HEK293 (cell line): ENCODE results near the gene HEYL.

Experiments
- CTCF ChIA-PET: fragments of 350-600 bp; formaldehyde crosslinking; extraction: SDS; loops from one replicate; lab custom pipeline; 2021; ENCODE audit warnings: antibody characterized with exemption; lab: Yijun Ruan, JAX
- POLR2A ChIA-PET: fragments of 300-600 bp; formaldehyde crosslinking; extraction: SDS; loops from one replicate; lab custom pipeline; 2020; ENCODE audit warnings: antibody characterized with exemption, inconsistent platforms; lab: Yijun Ruan, JAX
- H3K27ac ChIP-seq: fragments of 200-500 bp; sonication (Bioruptor generic); 2 replicates; pipeline ENCODE4 v1.5.1; 2014; ENCODE audit warnings: low read depth, low read length, control low read depth, inconsistent platforms; ENCODE audit errors: extremely low read depth
- H3K36me3 ChIP-seq, 2 experiments: fragments of 200-500 bp in 1 of 2; sonication (Bioruptor generic) in 1 of 2; 1 replicate in 1 of 2; 2 replicates in 1 of 2; pipeline ENCODE4 v1.5.1; 2014 to 2017; ENCODE audit warnings: inconsistent platforms in 2 of 2, low read length in 2 of 2; ENCODE audit not compliant: control insufficient read depth in 2 of 2, insufficient read depth in 1 of 2
- H3K4me1 ChIP-seq: fragments of 200-500 bp; sonication (Bioruptor generic); 2 replicates; pipeline ENCODE4 v1.5.1; 2014; ENCODE audit warnings: mild to moderate bottlenecking, low read length, inconsistent platforms; ENCODE audit not compliant: control insufficient read depth, insufficient read depth
- H3K4me3 ChIP-seq: 2 replicates; pipeline ENCODE4 v1.5.1; 2011; ENCODE audit warnings: low read depth, mild to moderate bottlenecking, control low read depth, low read length, moderate library complexity
- H3K9me3 ChIP-seq: fragments of 200-500 bp; sonication (Bioruptor generic); 2 replicates; pipeline ENCODE4 v1.5.1; 2014; ENCODE audit warnings: low read depth, low read length, inconsistent platforms; ENCODE audit not compliant: control insufficient read depth, insufficient read depth
- HOXA7 ChIP-seq: sonication (generic); formaldehyde crosslinking; IDR thresholded peaks from 2 replicates; pipeline ENCODE4 v1.8.1; 2022; ENCODE audit warnings: missing genetic modification reagents, borderline replicate concordance
- HOXC10 ChIP-seq: sonication (generic); formaldehyde crosslinking; IDR thresholded peaks from 2 replicates; pipeline ENCODE4 v1.8.1; 2023; ENCODE audit warnings: mild to moderate bottlenecking, missing genetic modification reagents
- OSR2 ChIP-seq: fragments of 450-650 bp; formaldehyde crosslinking; IDR thresholded peaks from 2 replicates; pipeline ENCODE4 v1.5.1; 2016; ENCODE audit warnings: missing biosample characterization, missing genetic modification characterization
- SCRT1 ChIP-seq: fragments of 450-650 bp; formaldehyde crosslinking; IDR thresholded peaks from 2 replicates; pipeline ENCODE4 v1.5.1; 2016; ENCODE audit warnings: missing biosample characterization, missing genetic modification characterization, borderline replicate concordance
- ZBTB17 ChIP-seq: fragments of 450-650 bp; formaldehyde crosslinking; IDR thresholded peaks from 2 replicates; pipeline ENCODE4 v1.5.1; 2016; ENCODE audit warnings: missing biosample characterization, missing genetic modification characterization
- ZBTB48 ChIP-seq: fragments of 450-650 bp; formaldehyde crosslinking; IDR thresholded peaks from 2 replicates; pipeline ENCODE4 v1.5.1; 2016; ENCODE audit warnings: missing biosample characterization, missing genetic modification characterization
- ZNF10 ChIP-seq: fragments of 450-650 bp; formaldehyde crosslinking; IDR thresholded peaks from 2 replicates; pipeline ENCODE4 v1.5.1; 2017; ENCODE audit warnings: missing biosample characterization, missing genetic modification characterization
- ZNF132 ChIP-seq: fragments of 450-650 bp; formaldehyde crosslinking; IDR thresholded peaks from 2 replicates; pipeline ENCODE4 v1.5.1; 2017; ENCODE audit warnings: missing biosample characterization, missing genetic modification characterization, borderline replicate concordance
- ZNF138 ChIP-seq: fragments of 450-650 bp; formaldehyde crosslinking; IDR thresholded peaks from 2 replicates; pipeline ENCODE4 v1.5.1; 2016; ENCODE audit warnings: missing biosample characterization, missing genetic modification characterization, borderline replicate concordance
- ZNF146 ChIP-seq: fragments of 450-650 bp; formaldehyde crosslinking; IDR thresholded peaks from 2 replicates; pipeline ENCODE4 v1.5.1; 2016; ENCODE audit warnings: missing biosample characterization, missing genetic modification characterization
- ZNF2 ChIP-seq: fragments of 450-650 bp; formaldehyde crosslinking; IDR thresholded peaks from 2 replicates; pipeline ENCODE4 v1.5.1; 2016; ENCODE audit warnings: missing biosample characterization, missing genetic modification characterization
- ZNF24 ChIP-seq: fragments of 450-650 bp; formaldehyde crosslinking; IDR thresholded peaks from 2 replicates; pipeline ENCODE4 v1.5.1; 2016; ENCODE audit warnings: missing biosample characterization, missing genetic modification characterization
- ZNF302 ChIP-seq: fragments of 450-650 bp; formaldehyde crosslinking; IDR thresholded peaks from 2 replicates; pipeline ENCODE4 v1.5.1; 2016; ENCODE audit warnings: missing biosample characterization, missing genetic modification characterization, low read depth
- ZNF335 ChIP-seq: fragments of 450-650 bp; formaldehyde crosslinking; conservative IDR thresholded peaks from 2 replicates; pipeline ENCODE4 v1.5.1; 2016; ENCODE audit warnings: missing biosample characterization, missing genetic modification characterization
- ZNF394 ChIP-seq: fragments of 450-650 bp; formaldehyde crosslinking; IDR thresholded peaks from 2 replicates; pipeline ENCODE4 v1.5.1; 2016; ENCODE audit warnings: missing biosample characterization, missing genetic modification characterization, mild to moderate bottlenecking, moderate library complexity, borderline replicate concordance
- ZNF514 ChIP-seq: fragments of 450-650 bp; formaldehyde crosslinking; IDR thresholded peaks from 2 replicates; pipeline ENCODE4 v1.5.1; 2016; ENCODE audit warnings: missing biosample characterization, missing genetic modification characterization
- ZNF580 ChIP-seq: fragments of 450-650 bp; formaldehyde crosslinking; IDR thresholded peaks from 2 replicates; pipeline ENCODE4 v1.5.1; 2016; ENCODE audit warnings: missing biosample characterization, missing genetic modification characterization
- ZNF596 ChIP-seq: fragments of 450-650 bp; IDR thresholded peaks from 2 replicates; pipeline ENCODE4 v1.5.0; 2018; ENCODE audit warnings: missing biosample characterization, mild to moderate bottlenecking, missing genetic modification characterization, moderate library complexity
- ZNF610 ChIP-seq: fragments of 450-650 bp; formaldehyde crosslinking; IDR thresholded peaks from 2 replicates; pipeline ENCODE4 v1.5.1; 2016; ENCODE audit warnings: missing biosample characterization, missing genetic modification characterization, borderline replicate concordance
- ZNF664 ChIP-seq: fragments of 450-650 bp; formaldehyde crosslinking; IDR thresholded peaks from 2 replicates; pipeline ENCODE4 v1.5.1; 2016; ENCODE audit warnings: missing biosample characterization, missing genetic modification characterization
- ZNF76 ChIP-seq: fragments of 450-650 bp; formaldehyde crosslinking; IDR thresholded peaks from 2 replicates; pipeline ENCODE4; 2016; ENCODE audit warnings: low read depth, missing biosample characterization, missing genetic modification characterization, borderline replicate concordance
- ZSCAN18 ChIP-seq: fragments of 450-650 bp; formaldehyde crosslinking; IDR thresholded peaks from 2 replicates; pipeline ENCODE4 v1.5.1; 2016; ENCODE audit warnings: missing biosample characterization, missing genetic modification characterization
- ZSCAN4 ChIP-seq: fragments of 450-650 bp; formaldehyde crosslinking; IDR thresholded peaks from 2 replicates; pipeline ENCODE4 v1.5.1; 2017; ENCODE audit warnings: missing biosample characterization, missing genetic modification characterization
- TF ChIP-seq, protein P1 (sequence below): fragments of 450-650 bp; formaldehyde crosslinking; IDR thresholded peaks from 2 replicates; pipeline ENCODE4 v1.5.1; 2016; ENCODE audit warnings: missing biosample characterization, missing genetic modification characterization

HEYL gene

DNA sequence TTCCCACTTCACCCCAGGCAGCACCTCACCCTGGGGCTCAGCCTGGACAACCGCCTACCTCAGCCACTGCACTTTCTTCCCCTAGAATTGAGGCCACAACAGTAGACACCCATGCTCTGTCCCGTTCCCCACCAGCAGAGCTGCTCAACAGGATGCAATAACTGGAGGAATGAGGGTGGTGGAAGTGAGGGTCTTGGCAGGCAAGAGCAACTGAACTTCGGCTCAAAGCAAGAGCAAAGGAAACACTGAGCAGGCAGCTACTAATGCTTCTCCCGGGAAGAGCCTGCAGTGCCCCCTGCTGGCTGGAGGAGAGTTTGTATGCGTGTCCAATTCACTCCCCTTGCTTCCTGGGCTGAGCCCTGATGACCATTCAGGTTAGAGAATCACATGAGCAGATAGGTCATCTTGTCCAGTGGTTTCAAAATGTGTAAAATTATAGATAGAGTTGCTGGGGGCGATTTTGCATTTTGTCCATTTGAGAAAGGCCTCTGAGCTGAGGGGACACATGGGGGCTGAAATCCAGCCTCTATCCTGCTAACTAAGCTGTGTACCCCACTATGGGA lies 18.6 kb upstream of the HEYL start (continued):
- no peak for TF ChIP-seq ZNF596 (tag by site-specific recombination)
- 0 out of 2 replicates have a peak, but pooled peaks have one; percentile 26 for TF ChIP-seq ZNF580
- TF ChIP-seq ZNF24 (tag by site-specific recombination) = 0 out of 2 replicates have a peak, but pooled peaks have one; percentile 35
- TF ChIP-seq ZBTB17 = peak; percentile 73
- no peak for TF ChIP-seq ZNF514 (tag by site-specific recombination)
- peak; percentile 62; the same call in 1 of the 2 replicates for TF ChIP-seq ZNF394 (tag by site-specific recombination)
- peak; percentile 50 for TF ChIP-seq ZNF335
- TF ChIP-seq, protein P1, sequence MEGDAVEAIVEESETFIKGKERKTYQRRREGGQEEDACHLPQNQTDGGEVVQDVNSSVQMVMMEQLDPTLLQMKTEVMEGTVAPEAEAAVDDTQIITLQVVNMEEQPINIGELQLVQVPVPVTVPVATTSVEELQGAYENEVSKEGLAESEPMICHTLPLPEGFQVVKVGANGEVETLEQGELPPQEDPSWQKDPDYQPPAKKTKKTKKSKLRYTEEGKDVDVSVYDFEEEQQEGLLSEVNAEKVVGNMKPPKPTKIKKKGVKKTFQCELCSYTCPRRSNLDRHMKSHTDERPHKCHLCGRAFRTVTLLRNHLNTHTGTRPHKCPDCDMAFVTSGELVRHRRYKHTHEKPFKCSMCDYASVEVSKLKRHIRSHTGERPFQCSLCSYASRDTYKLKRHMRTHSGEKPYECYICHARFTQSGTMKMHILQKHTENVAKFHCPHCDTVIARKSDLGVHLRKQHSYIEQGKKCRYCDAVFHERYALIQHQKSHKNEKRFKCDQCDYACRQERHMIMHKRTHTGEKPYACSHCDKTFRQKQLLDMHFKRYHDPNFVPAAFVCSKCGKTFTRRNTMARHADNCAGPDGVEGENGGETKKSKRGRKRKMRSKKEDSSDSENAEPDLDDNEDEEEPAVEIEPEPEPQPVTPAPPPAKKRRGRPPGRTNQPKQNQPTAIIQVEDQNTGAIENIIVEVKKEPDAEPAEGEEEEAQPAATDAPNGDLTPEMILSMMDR (tag by site-specific recombination) = peak; percentile 67; the same call in 1 of the 2 replicates

- Histone ChIP-seq H3K36me3 (no peaks in the 10 kb centered on the region), H3K9me3 (no peaks in the 10 kb centered on the region), H3K27ac (no peak overlapping the region), H3K4me1 (no peaks in the 10 kb centered on the region), H3K4me3 (no peak overlapping the region)
- ChIA-PET CTCF (interaction anchor here (0.6 to 15.5 kb wide), 39 partner anchors 8 to 591 kb away, joined by 3 to 350 read pairs (median 6); partner anchors contain the start of genes HEYL and NT5C1A), POLR2A (interaction anchor here (0.7 to 1.6 kb wide), 4 partner anchors 11 to 63 kb away, joined by 3 to 4 read pairs (median 3); partner anchors contain the start of genes HPCAL4 and NT5C1A)
- TF ChIP-seq ZSCAN4 (no peak), ZBTB48 (tag by site-specific recombination) (no peak), ZNF610 (tag by site-specific recombination) (no peak)
These were observed 18.0 kb upstream of the HEYL start for GRCh38 chr1:39657402-39657801.

DNA sequence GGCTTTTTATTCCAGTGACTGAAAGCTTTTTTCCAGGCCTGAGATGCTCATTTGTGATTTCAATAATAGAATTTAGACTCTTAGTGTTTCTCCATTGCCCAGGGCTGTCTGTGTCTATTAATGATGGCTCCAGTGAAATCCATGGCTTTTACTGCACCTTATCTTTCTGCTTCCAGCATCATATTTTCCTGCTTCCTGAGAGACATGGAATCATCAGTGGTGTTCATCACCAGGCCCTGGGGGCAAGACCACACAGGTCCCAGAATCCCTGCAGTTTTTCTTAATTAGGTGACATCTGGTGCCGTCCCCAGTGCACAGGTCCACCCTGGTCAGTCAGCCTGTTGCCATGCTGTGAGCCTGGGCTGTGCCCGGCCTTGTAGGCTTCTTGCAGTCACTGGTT lies 16.9 kb upstream of the HEYL start:
- Histone ChIP-seq H3K4me3 (no peak overlapping the region), H3K27ac (no peak overlapping the region), H3K36me3 (no peaks in the 10 kb centered on the region), H3K4me1 (no peaks in the 10 kb centered on the region), H3K9me3 (no peaks in the 10 kb centered on the region)
- CTCF ChIA-PET = interaction anchor here (4.3 to 15.5 kb wide), 3 partner anchors 9 to 50 kb away, joined by 43 to 350 read pairs (median 181); partner anchors contain the start of gene NT5C1A
- POLR2A ChIA-PET = interaction anchor here (0.6 kb wide), 1 partner anchor 70 kb away, joined by 3 read pairs; no protein-coding TSS in a partner anchor
- no peak for TF ChIP-seq ZNF10
- no peak for TF ChIP-seq HOXC10 (CRISPR knock-in tag)
- no peak for TF ChIP-seq ZNF2 (tag by site-specific recombination)

DNA sequence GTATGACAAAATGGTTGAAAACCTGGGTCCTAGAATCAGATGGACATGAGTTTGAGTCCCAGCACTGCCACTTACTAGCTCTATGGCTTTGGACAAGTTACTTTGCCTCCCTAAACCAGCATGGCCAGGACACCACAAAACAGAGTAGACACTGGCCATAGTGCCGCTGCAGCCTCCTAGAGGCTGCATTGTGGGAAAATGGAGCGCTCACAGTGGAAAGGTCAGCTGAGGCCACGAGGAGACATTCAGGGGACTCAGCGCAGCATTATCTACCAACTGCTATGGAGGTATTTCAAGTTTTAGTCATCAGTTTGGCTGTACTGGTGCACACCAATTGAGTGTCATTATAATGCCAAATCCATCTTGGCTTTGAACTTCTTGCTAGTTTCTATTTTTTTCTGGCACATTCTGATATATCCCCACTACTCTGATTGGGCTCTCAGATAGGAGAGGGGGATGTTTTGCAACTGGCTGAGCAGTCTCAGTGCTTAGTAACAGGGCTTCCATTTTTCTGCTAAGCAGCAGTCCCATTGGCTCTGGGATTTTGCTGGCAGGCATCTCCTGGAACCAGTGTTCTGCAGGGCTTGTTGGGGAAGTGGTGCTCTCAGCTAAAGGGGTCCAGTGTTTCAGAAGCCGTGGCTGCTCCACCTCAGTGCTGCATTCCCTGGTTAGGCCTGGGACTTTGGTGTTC lies 16.3 kb upstream of the HEYL start:
- Histone ChIP-seq H3K9me3 (no peaks in the 10 kb centered on the region), H3K27ac (no peak overlapping the region), H3K36me3 (no peaks in the 10 kb centered on the region), H3K4me3 (no peak overlapping the region), H3K4me1 (no peaks in the 10 kb centered on the region)
- ChIA-PET POLR2A (interaction anchor here (0.6 to 0.7 kb wide), 2 partner anchors 49 to 69 kb away, joined by 3 to 4 read pairs; no protein-coding TSS in a partner anchor), CTCF (interaction anchor here (0.7 to 15.5 kb wide), 7 partner anchors 10 to 567 kb away, joined by 3 to 350 read pairs (median 10); partner anchors contain the start of genes HEYL and NT5C1A)
- no peak for TF ChIP-seq ZNF76
- no peak for TF ChIP-seq HOXA7 (CRISPR knock-in tag)
- no peak for TF ChIP-seq ZNF335
- TF ChIP-seq ZNF580 = no peak
- no peak for TF ChIP-seq ZNF138
- TF ChIP-seq SCRT1 = no peak
- TF ChIP-seq ZNF664 (tag by site-specific recombination) = no peak
- no peak for TF ChIP-seq OSR2 (tag by site-specific recombination)
- TF ChIP-seq ZSCAN18 (tag by site-specific recombination) = no peak
- no peak for TF ChIP-seq ZNF302
- TF ChIP-seq ZNF132 (tag by site-specific recombination) = no peak
- TF ChIP-seq ZNF146 (tag by site-specific recombination) = no peak
